ENCODE measurements around the gene GSS. TPM values are rescaled to one million over a fixed set of nuclear protein-coding genes. Genes with fewer than 3 reads are reported as not detected.
"Not testable (repeated sequence)": the region's sequence is repeated elsewhere in the genome, so short reads cannot be mapped to it uniquely, and the experiment has no call there.

GSS gene
- total RNA-seq, 1 experiment from 2014 or later, result 53.5 TPM

DNA sequence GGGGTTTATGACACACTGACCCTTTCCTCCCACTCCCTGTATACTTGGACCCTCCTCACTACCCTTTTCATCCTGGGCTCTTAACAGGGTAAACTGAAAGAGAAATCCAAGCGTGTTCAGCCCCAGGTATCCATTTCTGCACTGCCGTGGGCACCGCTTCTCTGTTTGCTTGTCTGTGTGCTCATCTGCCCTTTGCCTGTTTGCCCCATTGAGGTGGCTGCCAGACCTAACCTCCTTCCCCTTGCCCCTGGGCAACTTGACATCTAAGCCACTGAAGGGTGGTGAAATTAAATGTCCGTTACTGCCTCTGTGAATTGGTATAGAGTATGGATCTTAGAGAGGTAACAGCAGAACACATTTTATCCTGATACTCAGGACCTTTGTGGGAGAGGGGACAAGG lies 40.5 kb downstream of the GSS start:
- CTCF ChIA-PET, result no interaction called here

DNA sequence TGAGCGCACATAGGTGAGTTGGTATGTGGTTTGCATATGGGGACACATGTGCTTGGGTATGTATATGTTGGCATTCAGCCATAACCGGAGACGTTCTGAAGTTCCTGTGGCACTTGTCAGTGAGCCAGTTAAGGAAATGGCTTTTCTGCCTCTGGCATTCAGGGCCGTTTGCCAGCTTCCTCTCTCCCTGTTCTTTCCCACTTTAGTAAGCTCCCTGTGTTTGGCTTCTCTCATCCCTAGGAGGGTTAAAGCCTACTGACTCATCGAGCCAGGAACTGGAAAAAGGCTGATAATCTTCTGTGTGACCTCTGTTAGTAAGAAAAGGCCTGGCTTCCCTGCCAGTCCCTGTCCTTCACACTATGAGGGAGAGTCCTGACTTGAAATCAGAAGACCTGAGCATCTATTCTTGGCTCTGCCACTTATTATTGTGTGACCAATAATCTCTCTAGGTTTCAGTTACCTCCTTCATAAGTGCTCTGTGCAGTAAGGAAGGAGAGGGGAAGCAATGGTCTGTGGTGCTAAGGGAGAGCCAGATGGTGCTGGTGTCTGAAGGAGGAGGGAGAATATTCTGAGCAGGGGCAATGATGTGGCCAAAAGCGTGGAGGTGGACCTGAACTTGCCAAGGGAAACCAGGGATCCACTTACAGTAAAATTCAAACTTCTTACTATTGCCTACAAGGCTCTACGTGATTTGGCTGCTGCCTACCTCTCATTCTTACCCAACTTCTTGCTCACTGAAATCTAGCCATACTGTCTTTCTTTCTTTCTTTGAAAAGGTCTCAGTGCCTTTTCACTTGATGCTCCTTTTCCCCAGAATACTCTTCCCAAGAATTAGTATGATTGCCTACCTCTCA lies 47.8 kb downstream of the GSS start:
- ChIA-PET CTCF (no interaction called here), POLR2A (ENCODE audit: low non-redundant PET) (no interaction called here)
- Histone ChIP-seq H3K27me3 (replicated peaks; ENCODE audit: insufficient read depth, low read depth, low read length, poor library complexity) (no peaks in the 10 kb centered on the region), H3K4me3 (ENCODE audit: low read depth, low read length, poor library complexity, severe bottlenecking) (no peak overlapping the region), H3K9me3 (ENCODE audit: low read depth, low read length, poor library complexity, severe bottlenecking) (no peaks in the 10 kb centered on the region), H3K36me3 (ENCODE audit: insufficient read depth, low read length, poor library complexity, severe bottlenecking) (peaks cover 4% of the 10 kb centered on the region), H3K27ac (ENCODE audit: low read depth, low read length, poor library complexity, severe bottlenecking) (peak overlapping the region; percentile 71), H3K4me1 (ENCODE audit: insufficient read depth, low read length, poor library complexity, severe bottlenecking) (peaks cover 14% of the 10 kb centered on the region)
- intact Hi-C loops (cut with micrococcal nuclease; ENCODE audit: unreplicated experiment), result no loop called here
- BruUV-seq (replicated peaks), result no TSS peak
- DNase-seq (ENCODE audit: low spot score), result peak; percentile 89
- TF ChIP-seq, protein P1, sequence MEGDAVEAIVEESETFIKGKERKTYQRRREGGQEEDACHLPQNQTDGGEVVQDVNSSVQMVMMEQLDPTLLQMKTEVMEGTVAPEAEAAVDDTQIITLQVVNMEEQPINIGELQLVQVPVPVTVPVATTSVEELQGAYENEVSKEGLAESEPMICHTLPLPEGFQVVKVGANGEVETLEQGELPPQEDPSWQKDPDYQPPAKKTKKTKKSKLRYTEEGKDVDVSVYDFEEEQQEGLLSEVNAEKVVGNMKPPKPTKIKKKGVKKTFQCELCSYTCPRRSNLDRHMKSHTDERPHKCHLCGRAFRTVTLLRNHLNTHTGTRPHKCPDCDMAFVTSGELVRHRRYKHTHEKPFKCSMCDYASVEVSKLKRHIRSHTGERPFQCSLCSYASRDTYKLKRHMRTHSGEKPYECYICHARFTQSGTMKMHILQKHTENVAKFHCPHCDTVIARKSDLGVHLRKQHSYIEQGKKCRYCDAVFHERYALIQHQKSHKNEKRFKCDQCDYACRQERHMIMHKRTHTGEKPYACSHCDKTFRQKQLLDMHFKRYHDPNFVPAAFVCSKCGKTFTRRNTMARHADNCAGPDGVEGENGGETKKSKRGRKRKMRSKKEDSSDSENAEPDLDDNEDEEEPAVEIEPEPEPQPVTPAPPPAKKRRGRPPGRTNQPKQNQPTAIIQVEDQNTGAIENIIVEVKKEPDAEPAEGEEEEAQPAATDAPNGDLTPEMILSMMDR (conservative IDR thresholded peaks at IDR 0.05; ENCODE audit: low read depth, low read length), result no peak
- TF ChIP-seq EZH2 (IDR thresholded peaks at IDR 0.05; ENCODE audit: borderline replicate concordance, low read depth, low read length, poor library complexity, severe bottlenecking), result no peak

More for the DNA sequence above, 40.5 kb downstream of the GSS start:
- H3K9me3 ChIP-seq (ENCODE audit: low read depth, low read length, poor library complexity, severe bottlenecking), result no peaks in the 10 kb centered on the region
- H3K36me3 ChIP-seq (ENCODE audit: insufficient read depth, low read length, poor library complexity, severe bottlenecking), result no peaks in the 10 kb centered on the region
- POLR2A ChIA-PET (ENCODE audit: low non-redundant PET), result no interaction called here
- intact Hi-C loops (cut with micrococcal nuclease; ENCODE audit: unreplicated experiment), result no loop called here
- no peak for DNase-seq (ENCODE audit: low spot score)
- H3K27ac ChIP-seq (ENCODE audit: low read depth, low read length, poor library complexity, severe bottlenecking), result no peak overlapping the region
- H3K4me3 ChIP-seq (ENCODE audit: low read depth, low read length, poor library complexity, severe bottlenecking), result no peak overlapping the region
- BruUV-seq (replicated peaks), result no TSS peak
- no peaks in the 10 kb centered on the region for H3K27me3 ChIP-seq (replicated peaks; ENCODE audit: insufficient read depth, low read depth, low read length, poor library complexity)
- H3K4me1 ChIP-seq (ENCODE audit: insufficient read depth, low read length, poor library complexity, severe bottlenecking), result no peaks in the 10 kb centered on the region
- TF ChIP-seq, protein P1 (conservative IDR thresholded peaks at IDR 0.05; ENCODE audit: low read depth, low read length), result no peak
- no peak for TF ChIP-seq EZH2 (IDR thresholded peaks at IDR 0.05; ENCODE audit: borderline replicate concordance, low read depth, low read length, poor library complexity, severe bottlenecking)

DNA sequence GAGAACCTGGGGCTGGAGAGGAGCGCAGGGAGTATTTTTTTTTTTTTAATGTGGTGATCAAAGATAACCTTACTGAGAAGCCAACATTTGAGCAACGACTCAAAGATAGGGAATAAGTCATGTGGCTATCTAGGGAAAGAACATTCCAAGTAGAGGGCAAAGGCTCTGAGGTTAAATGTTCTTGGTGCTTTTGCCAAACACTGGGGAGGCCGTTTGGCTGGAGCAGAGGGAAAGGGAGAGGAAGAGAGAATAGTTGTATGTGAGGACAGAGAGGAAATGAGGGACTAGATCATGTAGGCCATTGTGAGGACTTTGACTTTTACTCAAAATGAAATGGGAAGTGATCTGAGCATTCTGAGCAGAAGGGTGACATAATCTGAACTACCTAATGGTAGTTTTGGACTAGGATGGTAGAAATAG lies 51.4 kb downstream of the GSS start:
- DNase-seq (ENCODE audit: low spot score), result no peak
- BruUV-seq (replicated peaks), result no TSS peak
- H3K27me3 ChIP-seq (replicated peaks; ENCODE audit: insufficient read depth, low read depth, low read length, poor library complexity), result no peaks in the 10 kb centered on the region
- intact Hi-C loops (cut with micrococcal nuclease; ENCODE audit: unreplicated experiment), result no loop called here
- H3K9me3 ChIP-seq (ENCODE audit: low read depth, low read length, poor library complexity, severe bottlenecking), result no peaks in the 10 kb centered on the region
- peaks cover 7% of the 10 kb centered on the region for H3K36me3 ChIP-seq (ENCODE audit: insufficient read depth, low read length, poor library complexity, severe bottlenecking)
- CTCF ChIA-PET, result no interaction called here
- H3K27ac ChIP-seq (ENCODE audit: low read depth, low read length, poor library complexity, severe bottlenecking), result no peak overlapping the region
- H3K4me3 ChIP-seq (ENCODE audit: low read depth, low read length, poor library complexity, severe bottlenecking), result no peak overlapping the region
- POLR2A ChIA-PET (ENCODE audit: low non-redundant PET), result interaction anchor here (0.5 kb wide), 1 partner anchor 81 kb away, joined by 4 read pairs; no protein-coding TSS in a partner anchor
- no peak for TF ChIP-seq EZH2 (IDR thresholded peaks at IDR 0.05; ENCODE audit: borderline replicate concordance, low read depth, low read length, poor library complexity, severe bottlenecking)
- TF ChIP-seq, protein P1 (conservative IDR thresholded peaks at IDR 0.05; ENCODE audit: low read depth, low read length), result no peak
- H3K4me1 ChIP-seq (ENCODE audit: insufficient read depth, low read length, poor library complexity, severe bottlenecking), result peaks cover 14% of the 10 kb centered on the region

DNA sequence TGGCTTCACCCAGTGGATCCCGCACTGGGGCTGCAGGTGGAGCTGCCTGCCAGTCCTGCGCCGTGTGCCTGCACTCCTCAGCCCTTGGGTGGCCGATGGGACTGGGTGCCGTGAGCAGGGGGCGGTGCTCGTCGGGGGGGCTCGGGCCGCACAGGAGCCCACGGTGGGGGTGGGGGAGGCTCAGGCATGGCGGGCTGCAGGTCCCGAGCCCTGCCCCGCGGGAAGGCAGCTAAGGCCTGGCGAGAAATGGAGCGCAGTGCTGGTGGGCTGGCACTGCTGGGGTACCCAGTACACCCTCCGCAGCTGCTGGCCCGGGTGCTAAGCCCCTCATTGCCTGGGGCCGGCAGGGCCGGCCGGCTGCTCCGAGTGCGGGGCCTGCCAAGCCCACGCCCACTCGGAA lies 56.9 kb downstream of the GSS start:
- DNase-seq (ENCODE audit: low spot score); H3K36me3 ChIP-seq (ENCODE audit: insufficient read depth, low read length, poor library complexity, severe bottlenecking); H3K4me3 ChIP-seq (ENCODE audit: low read depth, low read length, poor library complexity, severe bottlenecking); H3K9me3 ChIP-seq (ENCODE audit: low read depth, low read length, poor library complexity, severe bottlenecking); intact Hi-C loops (cut with micrococcal nuclease; ENCODE audit: unreplicated experiment); BruUV-seq (replicated peaks); H3K4me1 ChIP-seq (ENCODE audit: insufficient read depth, low read length, poor library complexity, severe bottlenecking); POLR2A ChIA-PET (ENCODE audit: low non-redundant PET); H3K27me3 ChIP-seq (replicated peaks; ENCODE audit: insufficient read depth, low read depth, low read length, poor library complexity); H3K27ac ChIP-seq (ENCODE audit: low read depth, low read length, poor library complexity, severe bottlenecking): not testable (repeated sequence)
- CTCF ChIA-PET, result interaction anchor here (0.7 kb wide), 1 partner anchor 225 kb away, joined by 3 read pairs; no protein-coding TSS in a partner anchor

DNA sequence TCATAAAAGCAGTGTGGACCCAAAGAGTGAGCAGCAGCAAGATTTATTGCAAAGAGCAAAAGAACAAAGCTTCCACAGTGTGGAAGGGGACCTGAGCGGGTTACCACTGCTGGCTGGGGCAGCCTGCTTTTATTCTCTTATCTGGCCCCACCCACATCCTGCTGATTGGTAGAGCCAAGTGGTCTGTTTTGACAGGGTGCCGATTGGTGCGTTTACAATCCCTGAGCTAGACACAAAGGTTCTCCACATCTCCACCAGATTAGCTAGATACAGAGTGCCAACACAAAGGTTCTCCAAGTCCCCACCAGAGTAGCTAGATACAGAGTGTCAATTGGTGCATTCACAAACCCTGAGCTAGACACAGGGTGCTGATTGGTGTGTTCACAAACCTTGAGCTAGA lies 57.5 kb downstream of the GSS start:
- H3K4me1 ChIP-seq (ENCODE audit: insufficient read depth, low read length, poor library complexity, severe bottlenecking), result not testable (repeated sequence)

More for the DNA sequence above, 57.5 kb downstream of the GSS start:
- H3K9me3 ChIP-seq (ENCODE audit: low read depth, low read length, poor library complexity, severe bottlenecking); intact Hi-C loops (cut with micrococcal nuclease; ENCODE audit: unreplicated experiment); H3K27ac ChIP-seq (ENCODE audit: low read depth, low read length, poor library complexity, severe bottlenecking); H3K4me3 ChIP-seq (ENCODE audit: low read depth, low read length, poor library complexity, severe bottlenecking); CTCF ChIA-PET; POLR2A ChIA-PET (ENCODE audit: low non-redundant PET); H3K27me3 ChIP-seq (replicated peaks; ENCODE audit: insufficient read depth, low read depth, low read length, poor library complexity); BruUV-seq (replicated peaks); H3K36me3 ChIP-seq (ENCODE audit: insufficient read depth, low read length, poor library complexity, severe bottlenecking); DNase-seq (ENCODE audit: low spot score): not testable (repeated sequence)

All from A673 (cell line).